NCI-H1092 treated with DMSO at 0.1 percent for 48 hours (cell line): ENCODE data around the gene ATAD3C.
"Not testable (repeated sequence)": the region's sequence is repeated elsewhere in the genome, so short reads cannot be mapped to it uniquely, and the experiment has no call there.

ENCODE experiments used
- DNase-seq: peaks from one replicate; lab custom pipeline; 2025; lab: John Stamatoyannopoulos, UW

The ATAD3C gene

DNA sequence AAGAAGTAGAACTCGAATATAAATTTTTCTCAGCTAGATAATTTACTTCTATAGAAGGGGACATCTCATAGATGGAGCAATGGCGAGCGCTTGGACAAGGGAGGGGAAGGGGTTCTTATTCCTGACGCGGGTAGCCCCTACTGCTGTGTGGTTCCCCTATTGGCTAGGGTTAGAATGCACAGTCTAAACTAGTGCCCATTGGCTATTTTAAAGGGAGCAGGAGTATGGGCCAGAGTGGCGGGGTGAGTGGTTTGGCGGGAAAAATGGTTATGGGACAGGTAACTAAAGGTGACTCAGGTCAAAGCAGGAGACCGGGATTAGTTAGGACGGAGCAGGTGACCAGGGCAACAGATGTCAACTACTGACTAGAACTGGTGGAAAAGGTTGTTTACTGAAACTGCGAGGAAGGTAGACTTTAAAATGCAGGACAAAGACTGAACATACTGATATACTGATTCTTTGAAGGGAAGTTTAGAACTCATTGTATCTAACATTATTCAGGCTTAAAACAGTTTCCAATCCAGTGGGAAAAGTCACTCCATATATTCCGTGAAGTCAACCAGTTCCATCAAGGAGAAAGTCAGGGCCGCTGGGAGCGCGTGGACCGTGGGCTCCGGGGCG, 61.5 kb downstream of the ATAD3C start:
- no peak for DNase-seq

DNA sequence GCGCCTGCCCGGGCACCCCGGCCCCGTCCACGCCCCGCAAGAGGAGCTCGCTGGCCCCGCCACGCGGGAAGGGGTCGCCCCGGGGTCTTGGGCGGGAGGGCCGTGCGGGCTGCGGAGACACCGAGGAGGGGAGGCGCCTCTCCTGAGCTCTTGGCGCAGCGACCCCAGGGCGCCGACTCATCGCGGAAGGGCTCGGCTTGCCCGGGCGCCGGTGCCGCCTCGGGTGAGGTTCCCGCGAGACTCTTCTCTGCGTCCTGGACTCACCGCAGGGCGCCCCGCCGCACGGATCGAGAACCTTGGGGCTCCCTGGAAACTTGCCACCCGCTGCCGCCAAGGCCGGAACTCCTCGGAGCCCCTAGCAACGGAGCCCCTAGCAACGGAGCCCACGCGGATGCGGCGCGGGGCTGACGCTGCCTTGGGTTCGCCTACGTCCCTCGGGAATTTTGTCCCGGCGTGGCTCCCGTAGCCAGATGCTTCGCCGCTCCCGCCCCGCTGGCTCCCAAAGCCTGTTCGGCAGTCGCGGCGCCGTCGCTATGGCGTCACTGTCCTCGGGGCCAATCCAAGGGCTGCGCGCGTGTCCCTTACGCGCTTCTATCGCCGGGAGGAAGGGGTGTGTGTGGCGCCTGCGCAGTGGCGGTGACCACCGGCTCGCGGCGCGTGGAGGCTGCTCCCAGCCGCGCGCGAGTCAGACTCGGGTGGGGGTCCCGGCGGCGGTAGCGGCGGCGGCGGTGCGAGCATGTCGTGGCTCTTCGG, 62.2 kb downstream of the ATAD3C start, which contains the start of gene ATAD3A:
ATAD3A (plus strand) TSS at position 630 of the 753 bp plus-strand sequence; CDS start at position 737, 107 bp downstream.
- peak; percentile 88 for DNase-seq

DNA sequence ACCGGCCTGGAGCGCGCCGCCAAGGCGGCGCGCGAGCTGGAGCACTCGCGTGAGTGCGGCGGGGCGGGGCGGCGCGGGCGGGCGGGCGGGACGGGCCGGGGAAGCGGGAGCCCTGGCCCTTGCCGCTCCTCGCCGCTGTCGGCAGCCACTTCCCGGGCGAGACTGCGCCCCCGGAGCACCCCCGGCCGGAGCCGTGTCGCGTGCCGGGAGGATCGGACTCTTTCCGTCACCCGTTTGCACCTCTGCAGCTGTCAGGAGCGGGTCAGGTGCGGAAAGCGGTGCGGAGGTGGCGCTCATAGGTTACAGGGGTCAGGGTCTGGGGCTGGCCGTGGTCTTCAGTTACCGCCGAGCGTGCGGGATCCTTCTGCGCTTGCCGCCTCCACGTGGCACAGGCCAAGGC, 62.9 kb downstream of the ATAD3C start:
- not testable (repeated sequence) for DNase-seq

GRCh38 chr1:1513675-1514074, 64.2 kb downstream of the ATAD3C start:
- DNase-seq: not testable (repeated sequence)

GRCh38 chr1:1514376-1514775, 64.9 kb downstream of the ATAD3C start:
- not testable (repeated sequence) for DNase-seq

DNA sequence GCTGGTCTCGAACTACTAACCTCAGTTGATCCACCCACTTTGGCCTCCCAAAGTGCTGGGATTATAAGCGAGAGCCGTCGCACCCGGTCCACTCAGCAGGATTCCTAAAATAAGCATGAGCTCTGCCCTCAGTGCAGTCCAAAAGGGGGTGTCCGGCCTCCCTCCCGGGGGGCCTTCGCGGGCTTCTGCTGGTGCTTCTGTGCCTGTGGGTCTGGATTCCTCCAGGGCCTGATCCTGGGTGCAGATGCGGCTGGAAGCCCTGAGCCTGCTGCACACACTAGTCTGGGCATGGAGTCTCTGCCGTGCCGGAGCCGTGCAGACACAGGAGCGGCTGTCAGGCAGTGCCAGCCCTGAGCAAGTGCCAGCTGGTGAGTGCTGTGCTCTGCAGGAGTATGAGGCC, 67.4 kb downstream of the ATAD3C start:
- DNase-seq: not testable (repeated sequence)

DNA sequence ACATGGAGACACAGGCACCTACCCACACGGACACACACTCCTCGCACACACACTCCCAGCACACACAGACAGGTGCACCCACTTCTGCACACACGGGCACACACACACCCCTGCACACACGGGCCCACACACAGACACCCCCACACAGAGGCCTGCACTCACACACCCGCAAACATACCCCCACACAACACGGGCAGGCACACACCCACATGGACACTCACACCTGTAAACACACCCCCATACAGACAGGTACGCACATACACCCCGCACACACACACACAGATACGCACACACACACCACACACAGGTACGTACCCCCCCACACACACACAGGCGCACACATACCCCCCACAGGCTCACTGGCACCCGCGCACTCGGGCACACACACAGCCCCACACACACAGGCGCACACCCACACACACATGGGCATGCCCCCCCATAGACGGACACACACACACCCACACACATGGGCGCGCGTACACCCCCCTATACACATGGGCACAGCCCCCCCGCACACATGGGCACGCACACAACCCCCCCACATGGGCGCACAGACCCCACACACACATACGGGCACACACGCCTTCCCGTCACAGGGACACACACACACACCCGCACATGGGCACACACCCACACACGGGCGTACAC, 68.6 kb downstream of the ATAD3C start:
- DNase-seq: no peak

DNA sequence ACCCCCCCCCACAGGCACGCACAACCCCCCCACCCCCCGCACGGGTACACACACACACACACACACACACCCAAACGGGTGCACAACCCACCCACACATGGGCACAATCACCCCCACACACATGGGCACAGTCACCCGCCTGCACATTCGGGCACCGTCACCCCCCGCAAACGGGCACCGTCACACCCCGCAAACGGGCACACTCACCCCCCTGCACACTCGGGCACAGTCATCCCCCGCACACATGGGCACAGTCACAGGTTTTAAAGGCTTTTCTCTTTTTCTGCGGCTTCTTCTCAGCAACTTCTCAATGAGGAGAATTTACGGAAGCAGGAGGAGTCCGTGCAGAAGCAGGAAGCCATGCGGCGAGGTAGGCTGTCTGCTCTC, 69.1 kb downstream of the ATAD3C start:
- DNase-seq: not testable (repeated sequence)
